ENCODE results near the gene SF3B1.

DNA sequence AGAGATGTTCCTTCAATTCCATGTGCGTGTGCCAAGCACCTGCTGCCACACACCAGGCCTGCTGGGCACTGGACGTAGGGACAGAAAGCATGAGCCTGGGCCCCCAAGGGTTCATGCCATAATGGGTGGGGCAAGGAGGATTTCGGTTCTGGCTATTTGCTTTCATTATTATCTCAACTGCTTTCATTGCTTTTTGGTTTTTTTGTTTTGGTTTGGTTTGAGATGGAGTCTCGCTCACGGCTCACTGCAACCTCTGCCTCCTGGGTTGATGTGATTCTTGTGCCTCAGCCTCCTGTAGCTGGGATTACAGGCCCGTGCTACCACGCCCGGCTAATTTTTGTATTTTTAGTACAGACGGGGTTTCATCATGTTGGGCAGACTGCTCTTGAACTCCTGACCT is 57.2 kb downstream of the SF3B1 start:
- TF ChIP-seq, protein P1, sequence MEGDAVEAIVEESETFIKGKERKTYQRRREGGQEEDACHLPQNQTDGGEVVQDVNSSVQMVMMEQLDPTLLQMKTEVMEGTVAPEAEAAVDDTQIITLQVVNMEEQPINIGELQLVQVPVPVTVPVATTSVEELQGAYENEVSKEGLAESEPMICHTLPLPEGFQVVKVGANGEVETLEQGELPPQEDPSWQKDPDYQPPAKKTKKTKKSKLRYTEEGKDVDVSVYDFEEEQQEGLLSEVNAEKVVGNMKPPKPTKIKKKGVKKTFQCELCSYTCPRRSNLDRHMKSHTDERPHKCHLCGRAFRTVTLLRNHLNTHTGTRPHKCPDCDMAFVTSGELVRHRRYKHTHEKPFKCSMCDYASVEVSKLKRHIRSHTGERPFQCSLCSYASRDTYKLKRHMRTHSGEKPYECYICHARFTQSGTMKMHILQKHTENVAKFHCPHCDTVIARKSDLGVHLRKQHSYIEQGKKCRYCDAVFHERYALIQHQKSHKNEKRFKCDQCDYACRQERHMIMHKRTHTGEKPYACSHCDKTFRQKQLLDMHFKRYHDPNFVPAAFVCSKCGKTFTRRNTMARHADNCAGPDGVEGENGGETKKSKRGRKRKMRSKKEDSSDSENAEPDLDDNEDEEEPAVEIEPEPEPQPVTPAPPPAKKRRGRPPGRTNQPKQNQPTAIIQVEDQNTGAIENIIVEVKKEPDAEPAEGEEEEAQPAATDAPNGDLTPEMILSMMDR (IDR thresholded peaks at IDR 0.05) = no peak
- TF ChIP-seq POLR2A (IDR thresholded peaks at IDR 0.05) = no peak
